Activated gamma-delta T cell treated with anti-CD3 and anti-CD28 coated beads, Interleukin-2, amount 50 U/mL, for 16 hours (primary cell): ENCODE measurements around the gene DPYD.

Experiments used
- DNase-seq: peaks from one replicate; pipeline ENCODE4 v3.0.0-alpha.2; 2020; ENCODE audit warnings: low read depth

Gene DPYD

DNA sequence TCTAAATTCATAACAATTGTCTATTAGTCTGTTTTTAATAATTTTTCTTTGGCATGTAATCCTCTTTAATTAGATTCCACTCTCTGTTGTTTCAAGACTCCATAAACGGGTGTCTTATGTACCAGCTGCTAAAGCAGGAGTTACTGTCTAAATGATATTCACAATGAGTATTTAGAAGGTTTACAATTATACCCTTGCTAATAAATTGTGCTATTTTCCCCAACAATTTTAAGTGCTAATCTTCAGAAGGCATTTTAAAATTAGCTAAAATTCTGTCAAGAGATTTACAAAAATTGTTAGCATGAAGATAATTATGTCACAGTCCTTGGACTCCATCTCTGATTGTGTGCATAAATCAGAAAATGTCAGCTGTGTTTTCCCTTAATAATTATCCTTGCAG, 83.7 kb downstream of the DPYD start:
- no peak for DNase-seq

- no peak for DNase-seq
Observed at GRCh38 chr1:97834899-97835298, 85.9 kb downstream of the DPYD start.

- DNase-seq, result no peak
Observed at GRCh38 chr1:97833881-97834280, 87.0 kb downstream of the DPYD start.

- no peak for DNase-seq
Observed at GRCh38 chr1:97832481-97832880, 88.4 kb downstream of the DPYD start.

DNA sequence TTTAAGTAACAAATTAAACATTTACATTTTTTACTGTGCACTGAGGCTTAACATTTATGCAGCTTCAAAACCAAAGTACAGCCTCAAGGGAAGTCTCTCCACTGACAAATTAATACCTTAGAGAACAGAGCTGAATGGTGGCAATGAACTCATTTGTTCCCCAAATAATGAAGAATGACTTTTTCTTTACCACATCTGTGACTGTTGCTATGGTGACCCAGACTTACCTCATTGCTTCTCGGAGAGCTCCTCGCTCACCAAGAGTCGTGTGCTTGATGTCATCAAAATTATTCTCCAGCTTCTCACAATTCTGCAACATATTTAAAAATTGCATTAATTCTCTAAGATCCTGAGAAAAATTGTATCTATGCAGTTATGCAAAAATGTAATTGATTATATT, 92.9 kb downstream of the DPYD start:
- no peak for DNase-seq

- DNase-seq, result no peak
Observed at GRCh38 chr1:97826820-97827219, 94.0 kb downstream of the DPYD start.

DNA sequence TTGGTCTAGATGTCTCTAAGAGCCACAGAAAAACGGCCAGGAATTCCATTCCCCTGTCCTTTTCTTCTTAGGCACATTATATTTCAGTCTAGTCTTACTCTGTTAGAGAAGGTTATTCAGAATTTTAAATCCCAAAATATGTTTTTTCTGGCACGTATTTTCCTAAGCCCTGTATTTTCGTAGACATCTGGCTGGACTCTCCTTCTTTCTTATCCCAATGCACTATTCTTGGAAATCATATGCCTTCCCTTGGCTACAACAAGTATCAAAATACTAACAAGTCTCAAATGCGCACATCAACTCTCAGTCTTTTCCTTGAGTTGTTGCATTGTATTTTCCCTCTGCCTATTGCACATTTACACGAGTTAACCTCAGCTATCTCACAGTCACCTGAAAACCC, 96.2 kb downstream of the DPYD start:
- DNase-seq, result no peak

GRCh38 chr1:97824200-97824599, 96.6 kb downstream of the DPYD start:
- no peak for DNase-seq

DNA sequence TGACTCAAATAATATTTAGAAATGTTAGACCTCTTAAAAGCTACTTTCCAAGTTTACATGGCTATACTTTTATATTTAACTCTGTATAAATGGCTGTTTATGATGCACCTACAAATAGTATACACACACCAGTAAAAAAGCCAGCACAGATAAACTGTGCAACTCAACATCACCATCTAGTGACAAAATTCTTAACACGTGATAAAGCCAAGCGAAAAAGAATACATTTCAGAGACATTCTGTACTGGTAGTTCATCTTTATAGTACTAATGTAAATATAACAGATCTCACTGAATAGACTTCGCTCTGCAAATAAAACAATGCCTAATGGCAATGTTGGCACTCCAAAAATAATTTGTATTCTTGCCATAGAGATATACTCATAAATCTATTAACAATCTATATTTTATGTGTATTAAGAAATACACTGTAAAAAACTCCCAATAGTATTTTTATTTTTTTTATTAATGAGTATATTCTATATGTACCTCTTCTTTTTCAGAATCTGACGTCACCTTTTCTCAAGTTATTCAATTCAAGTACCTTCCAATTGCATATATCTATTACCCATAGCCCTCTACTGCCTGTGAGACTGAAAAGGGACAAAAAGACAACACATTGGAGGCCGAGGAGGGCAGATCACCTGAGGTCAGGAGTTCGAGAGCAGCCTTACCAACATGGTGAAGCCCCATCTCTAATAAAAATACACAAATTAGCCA, 100.2 kb downstream of the DPYD start:
- no peak for DNase-seq

- DNase-seq, result no peak
Observed at GRCh38 chr1:97816927-97817326, 103.9 kb downstream of the DPYD start.

- no peak for DNase-seq
Observed at GRCh38 chr1:97814804-97815203, 106.0 kb downstream of the DPYD start.

- DNase-seq, result no peak
Observed at GRCh38 chr1:97814121-97814520, 106.7 kb downstream of the DPYD start.

DNA sequence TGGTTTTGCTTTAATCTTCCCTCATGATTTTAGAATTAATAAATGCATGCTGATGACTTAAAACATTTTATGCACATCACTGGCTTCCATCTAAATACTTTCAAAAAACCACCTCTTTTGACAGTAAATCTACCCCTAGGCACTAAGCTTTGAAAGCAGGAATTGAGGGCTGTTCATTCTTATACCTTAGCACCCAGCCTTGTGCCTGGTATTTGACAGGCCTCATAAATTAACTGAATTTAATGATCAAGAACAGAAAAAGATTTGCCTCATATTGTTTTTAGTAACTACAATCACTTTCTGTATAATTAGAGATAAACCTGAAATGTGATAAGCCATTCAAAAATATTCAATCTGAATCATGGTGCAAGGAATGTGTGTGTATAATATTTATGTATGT, 108.8 kb downstream of the DPYD start:
- no peak for DNase-seq

DNA sequence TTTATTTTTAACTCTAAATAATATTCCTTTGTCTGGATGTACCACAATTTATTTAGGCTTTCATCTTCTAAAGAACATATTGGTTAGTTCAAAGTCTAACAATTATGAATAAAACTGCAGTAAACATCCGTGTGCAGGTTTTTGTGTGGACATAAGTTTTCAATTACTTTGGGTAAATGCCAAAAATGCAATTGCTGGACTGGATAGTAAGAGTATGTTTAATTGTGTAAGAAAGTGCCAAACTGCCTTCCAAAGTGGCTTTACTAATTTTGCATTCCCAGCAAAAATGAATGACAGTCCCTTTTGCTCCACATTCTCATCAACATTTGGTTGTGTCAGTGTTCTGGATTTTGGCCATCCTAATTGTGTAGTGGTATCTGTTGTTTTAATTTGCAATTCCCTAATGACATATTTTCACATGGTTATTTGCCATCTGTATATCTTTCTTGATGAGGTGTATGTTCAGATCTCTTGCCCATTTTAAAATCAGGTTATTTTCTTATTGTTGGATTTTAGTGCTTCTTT, 113.8 kb downstream of the DPYD start:
- DNase-seq, result no peak

GRCh38 chr1:97806326-97806725, 114.5 kb downstream of the DPYD start:
- no peak for DNase-seq

DNA sequence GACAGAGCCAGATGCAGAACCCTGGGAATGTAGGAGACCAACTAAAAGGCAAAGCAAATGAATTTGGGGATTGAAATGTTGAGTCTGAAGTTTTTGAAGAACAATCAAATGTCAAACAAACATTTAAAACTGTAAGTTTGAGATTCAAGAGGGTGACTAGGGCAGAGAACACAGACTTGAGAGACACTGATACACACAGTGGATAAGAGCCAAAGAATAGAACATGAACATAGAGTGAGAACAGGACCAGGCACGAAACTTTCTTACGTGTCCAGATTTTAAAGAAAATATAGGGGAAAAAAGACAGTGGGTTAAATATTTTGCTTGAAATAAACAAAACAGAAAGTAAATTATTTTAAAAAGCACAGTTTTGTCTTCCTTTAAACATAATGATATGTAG, 115.7 kb downstream of the DPYD start:
- DNase-seq, result no peak

DNA sequence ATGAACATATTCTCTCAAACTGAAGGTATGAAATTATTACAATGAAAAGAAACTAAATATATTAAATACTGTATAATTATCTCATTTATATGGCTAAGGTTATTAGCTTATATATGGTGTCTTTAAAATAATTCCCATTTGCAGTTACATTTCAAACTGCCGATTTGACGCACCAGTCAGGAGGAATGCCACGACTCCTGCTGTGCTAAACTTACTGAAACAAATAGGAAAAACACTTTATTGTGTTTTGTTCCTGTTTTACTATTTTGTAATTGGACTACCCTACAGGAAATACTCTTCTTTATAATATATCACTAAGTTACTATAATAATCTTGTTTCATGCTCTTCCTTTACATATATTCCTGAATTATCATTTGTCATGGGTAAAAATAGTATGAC, 117.8 kb downstream of the DPYD start:
- no peak for DNase-seq

GRCh38 chr1:97802011-97802410, 118.8 kb downstream of the DPYD start:
- no peak for DNase-seq

DNA sequence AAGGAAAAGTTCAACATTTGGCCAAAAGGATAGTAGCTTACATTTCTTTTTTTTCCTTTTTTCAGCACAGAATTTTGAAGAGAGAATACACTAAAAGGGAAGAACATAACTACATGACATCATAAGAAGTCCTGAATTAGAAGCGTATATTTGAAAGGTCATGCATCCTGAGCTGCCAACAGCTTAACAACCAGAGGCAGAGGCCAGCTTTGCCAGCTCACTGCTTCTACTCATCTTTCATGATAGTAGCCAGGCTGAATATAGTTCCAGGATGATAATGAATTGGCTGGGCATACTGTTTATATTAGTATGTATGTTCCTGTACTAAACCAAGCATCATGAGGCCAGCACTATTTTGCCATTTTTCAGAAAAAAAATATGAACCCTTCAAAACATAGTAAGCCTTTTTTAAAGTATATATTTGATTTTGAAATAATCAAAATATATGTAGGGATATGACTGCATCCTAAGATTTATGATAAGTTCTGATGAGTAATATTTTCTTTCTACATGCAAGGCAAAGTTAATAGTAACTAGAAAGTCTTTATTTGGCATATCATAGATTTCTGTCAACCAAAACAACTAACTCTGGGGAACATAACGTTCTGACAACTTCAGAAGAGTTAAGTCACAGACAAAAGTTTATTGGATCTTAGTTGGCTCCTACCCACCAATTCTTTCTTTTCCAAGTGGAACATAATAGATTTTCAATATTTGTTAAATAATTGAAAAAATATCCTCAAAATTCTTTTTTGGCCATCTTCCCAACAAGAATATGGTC, 123.2 kb downstream of the DPYD start:
- DNase-seq, result no peak

DNA sequence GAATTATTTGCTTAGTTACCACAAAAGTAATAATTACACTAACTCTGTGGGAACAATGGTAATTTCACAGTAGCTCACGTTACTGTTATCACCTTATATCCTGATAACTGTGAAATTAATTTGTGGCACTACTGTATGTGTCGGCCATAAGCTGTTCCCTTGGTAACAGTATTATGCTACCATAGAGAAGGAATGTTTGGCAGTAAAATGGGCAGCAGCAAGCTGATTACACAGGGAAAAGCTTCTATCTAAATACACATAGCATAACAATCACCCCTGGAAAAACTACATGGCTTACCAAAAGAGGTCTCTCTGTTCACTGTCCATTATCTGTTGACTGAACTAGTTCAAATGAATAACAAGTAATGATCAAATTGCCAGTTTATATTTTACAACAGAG, 124.1 kb downstream of the DPYD start:
- DNase-seq, result no peak

GRCh38 chr1:97792655-97793054, 128.2 kb downstream of the DPYD start:
- DNase-seq, result no peak

GRCh38 chr1:97791251-97791650, 129.6 kb downstream of the DPYD start:
- no peak for DNase-seq

- DNase-seq, result no peak
Observed at GRCh38 chr1:97787231-97787630, 133.6 kb downstream of the DPYD start.

DNA sequence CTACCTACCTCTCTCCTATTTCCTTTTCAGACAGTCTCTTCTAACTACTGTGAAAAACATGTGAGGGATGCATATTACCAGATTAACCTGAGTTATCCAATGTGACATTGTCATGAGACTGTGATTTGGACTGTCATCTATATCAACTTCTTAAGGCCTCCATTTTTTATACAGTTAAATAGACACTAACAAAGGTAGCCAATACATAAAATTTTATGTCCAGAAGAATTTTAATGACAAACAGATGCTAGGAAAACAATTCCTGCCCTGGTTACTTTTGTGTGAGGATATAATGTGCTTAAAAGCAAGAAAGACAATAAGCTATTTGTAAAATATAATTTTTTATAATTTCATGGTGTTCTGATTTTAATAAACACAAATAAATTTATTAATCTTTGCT, 136.2 kb downstream of the DPYD start:
- DNase-seq, result no peak
